ENCODE measurements around the gene TOR1B.

TOR1B gene

DNA sequence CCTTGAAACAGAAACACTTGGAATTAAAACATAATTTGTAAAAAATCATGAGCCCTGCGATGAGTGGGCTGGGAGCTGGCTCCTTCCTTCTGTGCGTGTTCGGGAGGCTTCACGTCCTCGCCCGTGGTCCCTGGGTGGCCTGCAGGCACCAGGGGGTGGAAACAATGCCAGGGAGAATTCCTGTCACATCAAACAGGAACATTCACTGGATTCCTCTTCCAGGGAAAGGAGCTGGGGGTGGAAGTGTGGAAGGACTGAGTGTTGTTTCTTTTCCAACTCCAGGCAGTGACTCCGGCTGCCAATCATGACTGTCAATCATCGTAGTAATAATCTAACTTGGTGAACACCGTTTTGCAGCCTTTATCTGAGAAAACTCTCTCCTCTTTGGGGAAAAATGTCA, 10.7 kb downstream of the TOR1B start:
- no peak for DNase-seq (ENCODE audit: low read depth in 1 of 2, low spot score in 1 of 2)

DNA sequence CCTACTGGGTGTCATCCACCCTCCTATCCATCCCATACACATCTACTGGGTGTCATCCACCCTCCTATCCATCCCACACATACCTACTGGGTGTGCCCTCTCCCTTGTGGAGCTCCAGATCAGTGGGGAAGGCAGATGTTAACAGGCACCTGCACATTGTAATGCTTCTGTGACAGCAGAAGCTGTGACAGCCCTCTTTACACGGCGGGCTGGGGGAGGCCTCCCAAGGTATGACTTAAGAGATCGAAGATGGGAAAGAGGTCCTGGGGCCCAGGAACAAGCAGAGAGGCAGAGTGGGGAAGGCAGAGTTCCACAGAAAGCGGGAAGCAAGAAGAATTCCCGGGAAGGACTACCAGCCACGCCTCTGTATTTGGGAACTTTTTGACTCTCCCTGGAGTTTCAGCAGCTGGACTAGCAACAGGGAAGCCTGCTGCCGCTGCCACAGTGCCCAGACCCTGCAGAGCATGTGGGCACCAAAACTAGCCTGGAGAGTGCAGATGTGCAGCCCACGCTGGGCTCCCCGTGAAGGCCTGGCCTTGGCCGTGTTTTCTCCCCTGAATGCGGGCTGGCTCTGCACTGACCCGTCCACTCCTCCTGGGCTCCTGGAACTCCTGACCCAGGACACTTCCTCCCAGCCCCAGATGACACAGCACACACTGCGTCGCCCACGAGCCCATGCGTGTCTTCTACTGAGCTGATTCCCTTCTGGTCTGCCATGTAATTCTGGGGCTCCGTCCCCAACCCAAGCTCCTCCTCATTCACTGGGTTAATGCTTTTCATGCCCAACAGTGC, 11.6 kb downstream of the TOR1B start:
- DNase-seq (ENCODE audit: low read depth in 1 of 2, low spot score in 1 of 2), result no peak

DNA sequence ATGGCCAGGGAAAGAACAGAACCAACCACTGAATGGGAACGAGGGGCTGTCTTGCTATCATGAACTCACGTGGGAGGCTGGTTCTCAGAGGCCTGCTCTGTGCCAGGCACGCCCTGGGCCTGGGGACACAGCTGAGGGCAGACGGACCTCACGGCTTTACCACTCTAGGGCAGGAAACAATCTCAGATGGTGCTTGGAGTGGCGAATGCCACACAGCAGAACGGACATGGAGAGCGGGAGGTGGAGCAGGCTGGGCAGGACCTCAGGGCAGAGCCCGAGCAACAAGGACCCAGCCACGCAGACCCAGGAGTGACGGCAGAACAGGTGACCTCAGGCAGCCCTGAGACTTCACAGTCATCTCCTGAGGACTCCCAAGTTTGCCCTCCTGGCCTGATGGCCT, 12.3 kb downstream of the TOR1B start:
- no peak for DNase-seq (ENCODE audit: low read depth in 1 of 2, low spot score in 1 of 2)

DNA sequence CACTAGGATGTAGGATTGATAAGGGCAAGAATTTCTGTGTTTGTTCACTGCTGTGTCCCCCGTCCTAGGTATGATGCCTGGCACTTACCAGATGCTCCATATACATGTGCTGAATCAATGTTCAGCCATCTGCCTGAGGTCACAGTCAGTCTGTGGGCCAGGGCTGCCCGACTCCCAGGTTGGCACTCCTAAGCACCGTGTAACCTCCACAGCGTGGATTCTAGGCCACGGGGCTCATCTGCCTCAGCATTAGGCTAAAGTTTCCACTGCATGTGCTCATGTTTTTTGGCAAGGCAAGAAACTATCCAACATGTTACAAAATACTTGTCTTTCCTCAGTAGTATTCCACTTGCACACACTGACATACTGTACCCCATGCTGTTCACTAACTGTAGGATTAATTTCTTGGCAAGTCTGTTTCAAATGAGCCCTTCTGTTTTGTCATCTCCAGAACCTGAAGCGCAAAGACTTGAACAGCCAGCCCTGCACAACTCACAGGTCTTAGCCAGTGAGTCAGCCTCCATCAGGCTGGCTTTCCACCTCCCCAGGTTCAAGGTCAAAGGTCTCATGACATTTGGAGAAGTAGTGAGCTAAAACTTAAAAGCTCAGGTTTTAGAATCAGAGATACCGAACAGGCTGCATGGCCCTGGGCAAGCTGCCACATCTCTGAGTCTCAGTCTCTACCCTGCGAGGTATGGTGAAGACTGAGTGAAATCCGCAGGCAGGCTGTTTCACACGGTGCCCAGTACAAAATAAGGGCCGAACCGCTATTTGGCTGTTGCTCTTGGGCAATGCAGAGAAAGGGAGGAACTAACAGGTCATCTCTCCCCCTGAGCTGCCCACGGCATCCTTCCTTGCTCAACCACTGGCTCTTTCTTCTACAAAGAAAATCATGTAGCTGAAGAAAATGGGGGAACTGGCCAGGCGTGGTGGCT, 13.8 kb downstream of the TOR1B start:
- no peak for DNase-seq (ENCODE audit: low read depth in 1 of 2, low spot score in 1 of 2)

DNA sequence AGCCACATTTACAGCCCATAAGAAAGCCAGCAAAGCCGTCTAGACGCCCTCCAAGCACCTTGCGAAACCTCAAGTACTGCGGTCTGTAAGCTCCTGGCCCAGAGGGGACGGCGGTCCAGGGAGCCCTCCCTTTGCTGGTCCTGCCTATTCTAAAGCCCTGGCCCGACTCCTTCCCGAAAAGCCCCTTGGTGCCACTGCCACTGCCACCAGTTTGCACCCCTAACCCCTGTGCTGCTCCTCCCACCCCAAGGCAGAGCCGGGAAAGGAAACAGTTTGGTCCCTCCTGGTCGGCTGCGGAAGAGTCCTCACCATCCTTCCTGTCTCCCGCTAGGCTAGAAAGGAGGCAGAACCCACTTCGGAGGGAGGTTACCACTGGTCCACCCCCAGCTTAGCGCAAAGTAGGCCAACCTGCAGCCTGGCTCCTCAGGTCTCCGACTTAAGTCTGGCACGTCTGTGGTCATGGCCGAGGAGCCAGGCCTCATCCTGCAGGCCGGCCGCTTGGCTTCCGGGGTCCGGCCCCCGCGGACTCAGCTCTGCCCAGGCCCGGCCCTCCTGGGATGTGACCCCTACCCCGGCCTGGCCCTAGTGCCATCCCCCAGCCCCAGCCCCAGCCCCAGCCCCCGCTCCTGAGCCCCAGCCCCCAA, 20.0 kb downstream of the TOR1B start:
- no peak for DNase-seq (ENCODE audit: low read depth in 1 of 2, low spot score in 1 of 2)

DNA sequence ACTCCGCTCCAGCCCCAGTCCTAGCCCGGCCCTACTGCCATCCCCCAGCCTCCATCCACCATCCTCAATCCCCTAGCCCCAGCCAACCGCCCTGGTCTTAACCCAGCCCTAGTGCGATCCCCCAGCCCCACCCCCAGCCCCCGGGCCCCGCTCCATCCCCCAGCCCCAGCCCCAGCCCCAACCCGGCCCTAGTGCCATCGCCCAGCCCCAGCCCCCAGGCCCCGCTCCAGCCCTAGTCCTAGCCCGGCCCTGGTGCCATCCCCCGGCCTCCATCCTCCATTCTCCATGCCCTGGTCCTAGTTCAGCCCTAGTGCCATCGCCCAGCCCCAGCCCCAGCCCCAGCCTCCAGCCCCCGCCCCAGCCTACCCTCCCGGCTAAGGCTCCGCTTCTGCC, 20.6 kb downstream of the TOR1B start:
- no peak for DNase-seq (ENCODE audit: low read depth in 1 of 2, low spot score in 1 of 2)

DNA sequence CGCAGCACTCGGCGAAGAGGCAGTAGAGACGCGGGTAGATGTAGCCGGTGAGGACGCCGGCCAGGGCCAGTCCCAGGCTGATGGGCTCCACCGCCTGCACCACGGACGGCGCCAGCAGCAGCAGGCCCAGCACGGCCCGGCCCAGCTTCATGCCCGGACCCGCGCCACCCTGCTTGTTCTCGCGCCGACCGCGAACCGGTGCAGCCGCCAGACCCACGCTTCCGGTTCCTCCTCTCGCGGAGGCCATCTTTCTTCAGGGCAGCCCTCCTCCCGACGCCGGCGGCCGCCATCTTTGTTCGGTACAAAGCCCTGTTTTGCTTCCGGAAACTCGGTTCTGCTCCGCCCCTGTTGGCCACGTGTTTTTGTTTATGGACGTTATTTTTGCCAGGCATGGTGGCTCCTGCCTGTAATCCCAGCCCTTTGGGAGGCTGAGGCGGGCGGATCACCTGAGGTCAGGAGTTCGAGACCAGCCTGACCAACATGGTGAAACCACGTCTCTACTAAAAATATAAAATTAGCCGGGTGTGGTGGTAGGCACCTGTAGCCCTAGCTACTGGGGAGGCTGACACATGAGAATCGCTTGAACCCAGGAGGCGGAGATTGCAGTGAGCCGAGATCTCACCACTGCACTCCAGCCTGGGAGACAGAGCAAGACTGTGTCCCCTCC, 21.1 kb downstream of the TOR1B start, which contains the start of gene TOR1A:
TSS of gene TOR1A (minus strand) at position 202 of the 667 bp plus-strand sequence. CDS start at position 151, 51 bp downstream.
- DNase-seq (ENCODE audit: low read depth in 1 of 2, low spot score in 1 of 2), result peak; percentile 81 to 86

DNA sequence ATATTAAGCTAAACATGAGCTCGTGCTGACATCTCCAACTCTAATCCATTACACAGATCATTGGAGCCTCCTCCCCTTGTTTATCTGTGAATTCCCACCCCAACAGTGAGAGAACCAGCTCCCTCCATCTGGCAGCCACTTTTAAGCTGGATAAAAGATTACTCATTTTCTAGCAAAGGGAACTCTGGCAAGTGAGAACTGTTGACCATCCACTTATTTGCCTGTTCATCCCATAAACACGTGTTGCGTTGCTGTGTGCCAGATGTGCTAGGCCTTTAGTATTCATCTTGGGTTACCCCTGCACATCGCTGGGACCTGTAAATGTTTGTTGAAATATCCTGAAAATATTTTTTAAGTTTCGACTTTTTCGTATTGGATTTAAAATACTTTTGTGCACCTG, 23.4 kb downstream of the TOR1B start:
- no peak for DNase-seq (ENCODE audit: low read depth in 1 of 2, low spot score in 1 of 2)

DNA sequence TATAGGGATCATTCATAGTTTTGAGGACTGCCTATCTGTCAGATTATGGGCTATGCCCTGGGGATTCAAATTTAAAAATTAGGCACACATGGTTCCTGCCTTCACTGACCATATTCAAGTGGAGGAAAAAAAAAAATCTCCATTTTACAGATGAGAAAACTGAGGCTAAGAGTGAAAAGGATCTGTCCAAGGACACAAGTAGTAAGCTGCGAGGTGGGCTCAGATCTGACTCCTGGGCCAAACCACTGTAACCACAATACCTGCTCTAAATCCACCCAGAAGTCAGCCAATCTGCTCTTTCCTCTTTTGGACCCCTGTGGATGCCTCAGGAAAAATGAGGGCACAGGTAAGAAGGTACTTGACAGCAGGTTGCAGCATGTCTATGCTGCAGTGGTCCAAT, 23.8 kb downstream of the TOR1B start:
- no peak for DNase-seq (ENCODE audit: low read depth in 1 of 2, low spot score in 1 of 2)

DNA sequence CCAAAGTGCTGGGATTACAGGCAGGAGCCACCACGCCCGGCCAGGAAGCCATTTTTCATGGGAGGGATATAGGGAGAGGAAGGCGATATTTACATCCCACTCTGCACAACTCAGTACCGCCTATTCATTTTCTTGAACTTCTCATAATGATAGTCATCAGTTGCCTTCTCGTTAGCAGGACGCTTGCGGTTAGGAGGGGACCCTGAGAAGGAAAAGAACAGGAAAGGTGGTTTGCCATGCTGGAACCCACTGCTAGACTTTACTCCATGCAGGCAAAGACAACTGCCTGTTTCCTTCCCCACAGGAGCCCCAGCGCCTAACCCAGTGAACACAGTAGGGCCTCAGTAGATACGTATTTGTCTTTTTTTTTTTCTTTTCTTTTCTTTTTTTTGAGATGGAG, 25.1 kb downstream of the TOR1B start:
- no peak for DNase-seq (ENCODE audit: low read depth in 1 of 2, low spot score in 1 of 2)

DNA sequence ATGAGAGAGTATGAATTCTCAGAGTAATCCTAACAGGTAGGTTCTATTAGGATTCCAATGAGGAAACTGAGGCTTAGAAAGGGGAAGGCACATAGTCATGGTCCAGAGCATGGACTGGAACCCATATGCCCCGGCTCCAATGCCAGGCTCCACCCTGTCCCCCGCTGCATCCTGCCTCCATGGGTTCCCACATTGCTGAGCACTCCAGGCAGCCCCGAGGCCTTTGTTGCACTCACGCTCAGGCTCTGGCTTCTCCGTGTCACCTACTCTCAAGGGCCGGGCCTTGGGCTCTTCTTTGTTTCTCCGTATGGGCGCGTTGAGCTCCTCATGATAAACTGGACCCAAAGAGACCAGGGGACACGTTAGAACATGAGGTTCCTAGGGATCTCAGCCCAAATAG, 26.0 kb downstream of the TOR1B start:
- no peak for DNase-seq (ENCODE audit: low read depth in 1 of 2, low spot score in 1 of 2)

DNA sequence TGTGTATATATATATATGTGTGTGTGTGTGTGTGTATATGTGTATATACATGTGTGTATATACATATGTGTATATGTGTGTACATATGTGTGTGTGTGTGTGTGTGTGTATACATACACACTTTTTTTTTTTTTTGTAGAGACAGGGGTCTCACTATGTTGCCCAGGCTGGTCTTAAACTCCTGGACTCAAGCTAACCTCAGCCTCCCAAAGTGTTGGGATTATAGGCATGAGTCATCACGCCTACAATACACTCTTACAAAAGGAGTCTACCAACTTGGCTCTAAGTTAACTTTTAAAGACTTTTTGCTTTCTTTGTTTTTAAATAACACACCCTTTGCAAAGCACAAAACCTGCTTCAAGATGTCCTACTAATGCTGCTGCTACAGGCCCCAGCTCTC, 30.0 kb downstream of the TOR1B start:
- no peak for DNase-seq (ENCODE audit: low read depth in 1 of 2, low spot score in 1 of 2)

DNA sequence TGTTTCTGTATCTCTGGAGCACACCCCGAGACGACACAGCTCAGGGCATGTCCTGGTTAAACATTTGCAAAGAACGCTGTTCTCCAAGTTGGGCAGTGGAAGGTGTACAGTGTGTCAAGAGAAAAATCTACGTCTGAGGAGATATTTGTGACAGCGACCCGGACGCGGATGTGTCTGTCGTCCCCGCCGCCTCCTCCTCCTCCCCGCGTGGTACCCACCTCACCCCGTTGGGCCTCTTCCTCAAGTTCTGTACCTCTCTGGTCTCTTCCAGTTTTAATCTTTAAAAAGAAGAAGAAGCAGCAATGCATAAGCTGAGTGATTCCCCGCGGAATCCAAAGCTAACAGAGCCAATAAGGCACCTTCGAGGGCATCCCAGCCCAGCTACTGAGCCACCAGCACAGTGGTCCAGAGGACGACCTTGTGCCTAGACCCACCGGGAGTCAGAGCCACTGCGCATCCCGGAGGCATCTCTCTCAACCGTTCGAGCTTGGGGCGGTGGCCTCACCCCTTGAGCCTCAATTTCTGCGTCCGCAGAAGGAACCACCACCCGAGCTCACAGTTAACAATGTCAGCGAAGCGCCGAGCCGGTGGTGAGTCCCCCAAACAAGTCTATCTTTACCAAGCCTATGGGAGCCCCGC, 31.6 kb downstream of the TOR1B start:
- no peak for DNase-seq (ENCODE audit: low read depth in 1 of 2, low spot score in 1 of 2)

DNA sequence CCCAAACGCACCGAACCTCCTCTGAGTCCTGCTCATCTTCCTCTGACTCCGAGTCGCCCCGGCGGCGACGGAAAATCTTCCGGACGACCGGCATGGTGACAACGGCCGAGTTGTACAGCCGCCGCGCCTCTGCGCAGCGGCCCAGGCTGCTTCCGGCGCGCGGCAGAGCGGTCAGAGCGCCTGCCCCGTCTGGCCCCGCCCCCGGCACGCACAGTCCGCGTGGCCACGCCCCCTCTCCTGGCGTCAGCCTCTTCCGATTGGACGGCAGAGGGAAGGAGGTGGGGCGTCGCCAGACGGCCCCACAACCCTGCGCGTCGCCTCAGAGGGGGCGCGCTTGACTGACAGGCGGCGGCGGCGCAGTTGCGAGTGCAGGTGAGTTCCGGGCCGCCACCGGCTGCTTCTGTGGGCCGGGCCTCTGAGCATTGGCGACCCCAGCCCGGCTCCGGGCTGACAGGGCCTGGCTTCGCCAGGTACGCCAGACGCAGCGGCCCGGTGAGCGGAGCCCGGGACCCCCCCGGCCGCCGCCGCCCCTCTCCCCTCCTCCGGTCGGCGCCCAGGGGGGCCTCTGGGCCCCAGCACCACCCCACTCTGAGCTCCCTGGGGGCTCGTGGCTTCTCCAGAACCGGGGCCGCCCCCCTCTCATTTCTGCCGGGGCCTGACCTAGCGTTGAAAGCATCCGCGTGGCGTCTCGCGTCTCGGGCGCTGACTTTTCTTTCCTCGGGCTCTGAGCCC, 32.3 kb downstream of the TOR1B start, which contains the start of the genes C9orf78 and USP20:
TSS of gene C9orf78 (minus strand) at position 148 of the 732 bp plus-strand sequence. CDS start at position 94, 54 bp downstream.
TSS of gene USP20 (plus strand) at position 331 of the 732 bp plus-strand sequence. CDS start 17,098 bp downstream, outside the sequence.
- peak; percentile 97 for DNase-seq (ENCODE audit: low read depth in 1 of 2, low spot score in 1 of 2)

DNA sequence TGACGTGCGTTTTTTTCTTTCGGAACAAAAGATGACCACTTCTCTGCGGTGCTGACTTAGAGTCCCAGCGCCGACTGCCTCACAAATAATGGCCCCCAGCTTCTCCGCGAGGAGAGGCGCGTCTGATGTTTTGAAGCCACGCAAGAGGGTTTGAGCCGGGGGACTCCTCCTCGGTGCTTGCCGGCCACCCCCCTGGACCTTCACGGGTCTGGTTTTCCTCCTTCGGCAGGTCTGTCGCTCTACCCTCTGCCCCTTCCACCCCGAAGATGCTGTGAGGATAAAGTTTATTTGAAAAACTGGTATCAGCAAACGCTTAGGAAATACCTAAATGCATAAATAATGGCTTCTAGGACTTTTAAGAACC, 32.9 kb downstream of the TOR1B start:
- DNase-seq (ENCODE audit: low read depth in 1 of 2, low spot score in 1 of 2), result no peak

DNA sequence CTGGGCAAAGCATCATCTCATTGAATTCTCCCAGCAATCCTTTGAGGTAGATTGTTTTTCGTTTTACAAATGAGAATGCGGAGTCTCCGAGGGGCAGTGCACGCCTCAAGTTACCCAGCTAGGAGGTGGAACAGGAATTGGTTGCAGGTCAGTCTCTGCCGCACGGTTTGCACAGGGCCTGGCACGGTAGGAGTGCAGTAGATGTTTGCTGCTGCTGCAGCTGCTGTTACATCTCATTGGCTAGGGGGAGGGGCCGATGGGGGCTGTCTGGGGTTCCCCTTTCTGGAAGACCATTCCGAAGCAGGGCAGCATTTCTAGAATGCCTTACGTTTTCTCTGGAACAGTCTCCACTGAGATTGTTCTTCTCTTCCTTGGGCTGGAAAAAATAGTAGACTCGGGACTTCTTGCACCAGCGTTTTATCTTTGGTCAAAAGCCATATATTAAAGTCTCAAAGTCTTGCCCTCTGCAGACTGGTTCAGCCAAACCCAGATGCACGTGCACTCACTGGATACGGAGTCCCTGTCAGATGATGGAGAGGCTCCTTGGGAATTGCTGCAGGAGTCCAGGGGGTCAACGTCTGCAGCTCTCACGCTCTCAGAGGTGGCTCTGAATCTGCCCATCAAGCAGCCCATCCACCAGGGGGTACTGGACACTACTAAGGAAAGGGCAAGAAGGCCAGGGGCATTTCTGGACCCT, 33.5 kb downstream of the TOR1B start:
- DNase-seq (ENCODE audit: low read depth in 1 of 2, low spot score in 1 of 2), result no peak

DNA sequence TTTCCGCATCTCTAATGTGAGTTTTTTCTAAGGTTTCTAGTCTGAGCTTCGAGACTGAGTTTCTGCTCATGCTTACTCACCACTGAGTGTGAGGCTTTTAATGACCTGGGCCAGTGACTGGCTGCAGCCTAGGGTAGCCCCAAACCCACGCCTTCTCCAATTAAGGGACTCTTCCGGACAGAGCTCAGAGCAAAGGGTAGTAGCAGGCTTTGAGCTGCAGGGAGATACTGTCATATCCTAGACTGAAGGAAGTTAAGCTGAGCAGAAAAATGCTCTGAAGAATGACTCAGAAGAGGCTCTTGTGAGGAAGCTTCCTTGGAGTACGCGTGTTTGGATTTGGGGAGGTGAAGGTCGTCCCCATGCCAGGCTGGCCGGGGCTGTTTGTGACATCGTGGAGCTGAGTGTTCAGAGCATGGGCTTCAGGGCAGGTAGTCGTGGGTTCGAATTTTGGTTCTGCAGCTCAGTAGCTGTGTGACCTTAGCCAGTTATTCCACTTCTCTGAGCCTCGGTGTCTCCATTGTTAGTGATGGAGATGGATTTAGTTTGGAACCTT, 35.8 kb downstream of the TOR1B start:
- DNase-seq (ENCODE audit: low read depth in 1 of 2, low spot score in 1 of 2), result no peak

DNA sequence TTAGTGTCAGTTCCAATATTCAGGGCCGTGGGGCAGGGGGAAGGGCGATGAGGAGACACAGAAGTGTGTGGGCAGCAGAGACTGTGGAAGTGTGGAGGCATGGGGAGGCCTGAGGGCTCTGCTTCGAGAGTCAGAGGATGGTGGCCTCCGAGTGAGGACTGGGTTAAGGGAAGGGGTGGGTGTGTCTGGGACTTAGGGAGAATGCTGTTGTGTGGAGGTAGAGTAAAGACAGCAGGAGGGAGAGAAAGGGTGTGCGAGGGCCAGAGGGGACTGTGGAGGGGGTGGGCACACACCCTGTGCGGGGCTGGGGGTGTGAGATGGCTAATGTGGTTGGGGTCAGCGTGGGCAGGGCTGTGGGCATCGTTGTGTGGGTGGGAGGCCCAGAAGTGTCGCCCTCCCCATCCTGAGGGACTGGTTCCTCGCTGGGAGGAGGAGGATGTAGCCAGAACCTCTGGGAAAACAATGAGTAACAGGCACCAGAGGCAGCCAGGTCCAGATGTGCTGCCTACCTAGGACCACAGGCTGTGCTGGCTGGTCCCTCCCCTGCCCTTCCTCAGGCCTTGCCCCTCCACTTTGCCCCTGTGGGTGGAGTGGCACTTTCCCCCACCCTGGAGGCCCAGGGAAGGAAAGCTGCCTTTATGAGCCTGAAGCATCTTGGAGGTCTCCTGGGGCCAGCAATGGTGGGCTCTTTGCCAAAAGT, 36.5 kb downstream of the TOR1B start:
- DNase-seq (ENCODE audit: low read depth in 1 of 2, low spot score in 1 of 2), result no peak
